RWPE1 (cell line): ENCODE results near the gene ECSCR.

Experiments
- CTCF ChIA-PET: fragments of 350-600 bp; sonication (Branson Sonifier 250); formaldehyde crosslinking; extraction: SDS; loops from one replicate; lab custom pipeline; 2021; lab: Yijun Ruan, JAX
- POLR2A ChIA-PET: fragments of 400-600 bp; formaldehyde crosslinking; extraction: SDS; loops from one replicate; lab custom pipeline; 2020; ENCODE audit warnings: antibody characterized with exemption; ENCODE audit not compliant: low non-redundant PET; lab: Yijun Ruan, JAX
- DNase-seq: peaks from one replicate; pipeline ENCODE4 v3.0.0; 2012; ENCODE audit warnings: low spot score
- H3K27ac ChIP-seq: fragments of 450-650 bp; 2 replicates; pipeline ENCODE4 v1.5.1; 2017
- TF ChIP-seq, protein P1 (sequence below): fragments of 450-650 bp; conservative IDR thresholded peaks from 2 replicates; pipeline ENCODE4 v1.5.1; 2017; ENCODE audit warnings: low read depth, mild to moderate bottlenecking

ECSCR gene

DNA sequence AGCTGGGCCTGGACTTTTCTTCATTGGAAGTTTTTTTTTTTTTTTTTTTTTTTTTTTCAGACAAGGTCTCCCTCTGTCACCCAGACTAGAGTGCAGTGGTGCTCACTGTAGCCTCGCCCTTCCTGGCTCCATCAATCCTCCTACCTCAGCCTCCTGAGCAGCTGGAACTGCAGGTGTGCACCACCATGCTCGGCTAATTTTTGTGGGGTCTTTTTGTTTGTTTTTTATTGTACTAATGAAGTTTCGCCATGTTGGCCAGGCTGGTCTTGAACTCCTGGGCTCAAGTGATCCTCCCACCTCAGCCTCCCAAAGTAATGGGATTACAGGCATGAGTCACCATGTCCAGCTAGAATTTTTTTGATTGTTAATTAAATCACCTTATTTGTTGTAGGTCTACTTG lies 26.9 kb downstream of the ECSCR start:
- ChIA-PET POLR2A (interaction anchor here (0.6 kb wide), 1 partner anchor 117 kb away, joined by 3 read pairs; no protein-coding TSS in a partner anchor), CTCF (interaction anchor here (1.2 to 1.4 kb wide), 2 partner anchors 13 to 78 kb away, joined by 4 to 6 read pairs; no protein-coding TSS in a partner anchor)
- TF ChIP-seq, protein P1, sequence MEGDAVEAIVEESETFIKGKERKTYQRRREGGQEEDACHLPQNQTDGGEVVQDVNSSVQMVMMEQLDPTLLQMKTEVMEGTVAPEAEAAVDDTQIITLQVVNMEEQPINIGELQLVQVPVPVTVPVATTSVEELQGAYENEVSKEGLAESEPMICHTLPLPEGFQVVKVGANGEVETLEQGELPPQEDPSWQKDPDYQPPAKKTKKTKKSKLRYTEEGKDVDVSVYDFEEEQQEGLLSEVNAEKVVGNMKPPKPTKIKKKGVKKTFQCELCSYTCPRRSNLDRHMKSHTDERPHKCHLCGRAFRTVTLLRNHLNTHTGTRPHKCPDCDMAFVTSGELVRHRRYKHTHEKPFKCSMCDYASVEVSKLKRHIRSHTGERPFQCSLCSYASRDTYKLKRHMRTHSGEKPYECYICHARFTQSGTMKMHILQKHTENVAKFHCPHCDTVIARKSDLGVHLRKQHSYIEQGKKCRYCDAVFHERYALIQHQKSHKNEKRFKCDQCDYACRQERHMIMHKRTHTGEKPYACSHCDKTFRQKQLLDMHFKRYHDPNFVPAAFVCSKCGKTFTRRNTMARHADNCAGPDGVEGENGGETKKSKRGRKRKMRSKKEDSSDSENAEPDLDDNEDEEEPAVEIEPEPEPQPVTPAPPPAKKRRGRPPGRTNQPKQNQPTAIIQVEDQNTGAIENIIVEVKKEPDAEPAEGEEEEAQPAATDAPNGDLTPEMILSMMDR, result no peak

DNA sequence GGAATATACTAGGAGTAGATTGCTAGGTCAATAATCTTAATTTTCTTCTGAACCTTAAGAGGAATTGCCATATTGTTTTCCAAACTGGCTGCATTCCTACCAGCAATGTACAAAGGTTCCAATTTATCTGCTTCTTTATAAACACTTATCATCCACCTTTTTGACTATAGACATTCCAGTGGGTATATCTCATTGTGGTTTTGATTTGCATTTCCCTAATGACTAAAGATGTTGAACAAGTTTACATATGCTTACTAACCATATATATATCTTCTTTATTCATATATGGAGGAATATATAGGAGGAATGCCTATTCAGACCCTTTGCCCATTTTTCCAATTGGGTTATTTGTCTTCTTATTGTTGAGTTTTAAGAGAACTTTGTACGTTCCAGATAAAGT lies 30.8 kb downstream of the ECSCR start:
- DNase-seq, result no peak
- ChIA-PET POLR2A (no interaction called here), CTCF (interaction anchor here (1.2 to 3.4 kb wide), 2 partner anchors 9 to 202 kb away, joined by 5 to 12 read pairs; no protein-coding TSS in a partner anchor)
- no peak overlapping the region for H3K27ac ChIP-seq
- TF ChIP-seq, protein P1, result no peak

More for the DNA sequence above, 26.9 kb downstream of the ECSCR start:
- no peak overlapping the region for H3K27ac ChIP-seq
- no peak for DNase-seq

DNA sequence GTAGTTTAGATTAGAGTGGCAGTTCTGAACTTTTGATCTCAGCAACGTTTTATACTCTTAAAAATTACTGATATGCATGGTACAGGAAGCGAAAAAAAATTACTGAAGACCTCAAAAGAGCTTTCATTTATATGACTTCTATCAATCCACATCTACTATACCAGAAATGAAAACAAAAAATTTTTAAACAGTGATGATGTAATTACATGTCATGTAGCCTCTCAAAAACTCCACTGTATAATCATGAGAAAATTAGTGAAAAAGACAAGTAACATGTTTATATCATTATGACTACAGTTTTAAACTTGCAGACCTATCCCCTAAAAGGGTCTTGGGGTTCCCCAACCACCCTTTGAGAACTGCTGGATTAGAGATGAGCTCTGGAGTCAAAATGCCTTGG lies 32.5 kb downstream of the ECSCR start:
- POLR2A ChIA-PET, result no interaction called here
- CTCF ChIA-PET, result no interaction called here

DNA sequence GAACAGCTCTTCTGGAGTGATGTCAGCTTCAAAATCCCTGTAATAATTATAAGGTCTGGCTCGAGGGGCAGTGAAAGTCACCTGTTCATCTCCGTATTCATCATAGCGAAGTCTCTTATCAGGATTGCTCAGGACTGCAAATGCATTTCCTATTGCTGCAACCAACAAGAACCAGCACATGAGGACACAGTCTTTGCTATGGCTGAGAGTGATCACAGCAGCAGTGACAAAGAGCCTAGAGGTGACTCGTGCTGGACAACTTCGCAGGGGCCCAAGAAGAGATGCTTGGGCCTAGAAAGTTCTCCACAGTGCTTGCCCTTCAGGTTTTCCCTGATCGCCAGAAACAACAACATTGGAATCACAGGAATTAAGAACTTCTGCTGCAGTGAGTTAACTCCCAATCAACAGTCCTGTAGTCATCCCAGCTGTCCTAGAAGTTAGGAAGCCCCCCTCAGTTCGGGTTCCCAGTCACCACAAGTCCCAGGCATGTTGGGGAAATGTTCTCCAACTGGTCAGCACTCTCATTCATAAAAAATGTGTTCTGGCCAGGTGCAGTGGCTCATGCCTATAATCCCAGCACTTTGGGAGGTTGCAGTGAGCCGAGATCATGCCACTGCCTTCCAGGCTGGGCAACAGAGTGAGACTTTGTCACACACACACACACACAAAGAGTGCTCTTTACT lies 36.2 kb downstream of the ECSCR start:
- POLR2A ChIA-PET, result no interaction called here
- peak overlapping the region; percentile 10; the same call in 1 of the 2 replicates for H3K27ac ChIP-seq
- DNase-seq, result no peak
- CTCF ChIA-PET, result interaction anchor here (0.7 to 9.1 kb wide), 2 partner anchors 88 to 339 kb away, joined by 4 to 171 read pairs; no protein-coding TSS in a partner anchor
- TF ChIP-seq, protein P1, result no peak

More for the DNA sequence above, 32.5 kb downstream of the ECSCR start:
- H3K27ac ChIP-seq, result no peak overlapping the region
- DNase-seq, result no peak
- TF ChIP-seq, protein P1, result no peak

DNA sequence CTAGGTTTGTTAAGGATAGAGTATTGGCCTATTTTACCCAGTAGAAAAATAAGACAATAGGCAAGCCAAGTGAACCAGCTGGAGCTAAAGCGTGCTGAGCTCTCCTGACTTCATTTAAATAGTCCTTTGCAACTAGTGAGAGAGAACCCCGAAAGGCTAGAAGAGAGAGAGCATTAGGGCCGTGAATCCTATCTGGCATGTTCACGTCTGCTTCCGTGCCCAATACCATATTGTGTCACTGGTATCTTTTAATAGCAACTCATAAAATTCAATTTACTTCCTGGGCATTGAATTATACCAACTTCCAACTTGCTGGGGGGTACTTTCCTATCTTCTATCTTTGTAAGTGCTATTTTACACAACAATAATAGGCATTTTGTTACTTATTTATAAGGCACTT lies 37.0 kb downstream of the ECSCR start:
- H3K27ac ChIP-seq, result no peak overlapping the region
- no peak for DNase-seq
- ChIA-PET POLR2A (no interaction called here), CTCF (interaction anchor here (9.1 kb wide), 1 partner anchor 88 kb away, joined by 171 read pairs; no protein-coding TSS in a partner anchor)
- TF ChIP-seq, protein P1, result no peak

DNA sequence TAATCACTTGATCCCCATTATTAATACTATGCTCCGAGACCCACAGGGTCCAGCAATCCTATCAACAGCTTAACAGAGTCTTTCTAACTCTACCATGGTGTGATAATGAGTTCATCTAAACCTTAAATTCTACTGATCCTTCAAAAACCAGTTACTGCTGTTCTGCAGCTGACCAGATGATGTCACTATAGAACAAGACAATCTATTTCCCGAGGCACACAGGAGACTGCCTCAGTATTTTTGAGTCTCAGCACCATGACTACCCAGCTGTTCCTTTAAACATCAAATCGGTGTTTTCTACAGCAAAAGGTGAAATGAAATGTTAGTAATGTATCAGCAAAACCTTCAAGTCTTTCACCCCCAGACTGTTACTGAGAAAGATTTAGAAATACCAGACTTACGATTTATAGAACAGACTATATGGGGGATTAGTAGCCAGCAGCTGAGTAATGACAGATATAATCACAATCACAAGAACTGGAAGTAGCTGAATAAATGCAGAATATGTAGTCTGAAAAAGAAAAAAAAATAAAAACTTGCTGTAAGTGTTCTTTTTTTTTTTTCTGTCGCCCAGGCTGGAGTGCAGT lies 40.1 kb downstream of the ECSCR start:
- CTCF ChIA-PET, result interaction anchor here (0.5 to 9.1 kb wide), 24 partner anchors 8 to 468 kb away, joined by 3 to 171 read pairs (median 4); partner anchors contain the start of genes SPATA24 and STING1
- DNase-seq, result peak; percentile 84
- POLR2A ChIA-PET, result interaction anchor here (0.9 kb wide), 1 partner anchor 95 kb away, joined by 3 read pairs; no protein-coding TSS in a partner anchor
- TF ChIP-seq, protein P1, result peak; percentile 97
- no peak overlapping the region for H3K27ac ChIP-seq
